Measurements from ENCODE around the gene SEC14L2. TPM values are rescaled to one million over a fixed set of nuclear protein-coding genes. Genes with fewer than 3 reads are reported as not detected.

SEC14L2 gene
- total and polyA plus RNA-seq, 2 experiments from 2014 or later: 2.5 to 4.2 TPM

GRCh38 chr22:30368420-30368819, 28.4 kb upstream of the SEC14L2 start:
- Mint-ChIP-seq H3K9me3 (no peaks in the 10 kb centered on the region; the same call in 2 of the 3 replicates), H3K27ac (no peak overlapping the region), H3K27me3 (ENCODE audit: insufficient read depth, low read depth, poor library complexity) (peaks cover 18% of the 10 kb centered on the region), H3K36me3 (ENCODE audit: low read depth) (peaks cover 6% of the 10 kb centered on the region; the same call in 2 of the 3 replicates), H3K4me1 (peaks cover under 1% of the 10 kb centered on the region), H3K4me3 (no peak overlapping the region)
- no peaks in the 10 kb centered on the region for H3K27me3 ChIP-seq (ENCODE audit: insufficient read depth)
- H4K20me1 ChIP-seq (replicated peaks; ENCODE audit: insufficient read depth): no peaks in the 10 kb centered on the region
- H3K36me3 ChIP-seq (ENCODE audit: insufficient read depth): no peaks in the 10 kb centered on the region
- H3K4me1 ChIP-seq (ENCODE audit: insufficient read depth): peaks cover 1% of the 10 kb centered on the region
- no peaks in the 10 kb centered on the region for H3K79me2 ChIP-seq (replicated peaks; ENCODE audit: insufficient read depth)
- H3K4me3 ChIP-seq: no peak overlapping the region
- no peak overlapping the region for H3K4me2 ChIP-seq
- no peak overlapping the region for H2AFZ ChIP-seq
- ATAC-seq: no peak
- DNase-seq (ENCODE audit: low spot score): no peak
- H3K9me2 ChIP-seq (ENCODE audit: insufficient read depth): no peaks in the 10 kb centered on the region
- TF ChIP-seq POLR2AphosphoS5 (IDR thresholded peaks at IDR 0.05; ENCODE audit: low read depth) (no peak), EZH2phosphoT487 (IDR thresholded peaks at IDR 0.05; ENCODE audit: unreplicated experiment) (no peak), ETS1 (IDR thresholded peaks at IDR 0.05) (no peak), EZH2 (IDR thresholded peaks at IDR 0.05; ENCODE audit: low read depth, unreplicated experiment) (no peak), ZNF331 (CRISPR knock-in tag; IDR thresholded peaks at IDR 0.05; ENCODE audit: low read depth) (no peak), JUNB (IDR thresholded peaks at IDR 0.05; ENCODE audit: unreplicated experiment) (no peak)
- no peak overlapping the region for H3K27ac ChIP-seq (ENCODE audit: low read depth)
- no peaks in the 10 kb centered on the region for H3F3A ChIP-seq (replicated peaks; ENCODE audit: low read depth)

- H3K4me2 ChIP-seq: no peak overlapping the region
- no peak for ATAC-seq
- H3K27ac ChIP-seq (ENCODE audit: low read depth): no peak overlapping the region
- TF ChIP-seq JUNB (IDR thresholded peaks at IDR 0.05; ENCODE audit: unreplicated experiment) (no peak), POLR2AphosphoS5 (IDR thresholded peaks at IDR 0.05; ENCODE audit: low read depth) (no peak), ZNF462 (CRISPR knock-in tag; IDR thresholded peaks at IDR 0.05) (no peak), ZNF331 (CRISPR knock-in tag; IDR thresholded peaks at IDR 0.05; ENCODE audit: low read depth) (no peak), CREB1 (CRISPR knock-in tag; IDR thresholded peaks at IDR 0.05; ENCODE audit: low read depth) (no peak), EZH2 (IDR thresholded peaks at IDR 0.05; ENCODE audit: low read depth, unreplicated experiment) (no peak), ETS1 (IDR thresholded peaks at IDR 0.05) (no peak), NANOG (IDR thresholded peaks at IDR 0.05; ENCODE audit: borderline replicate concordance) (no peak)
Measured at GRCh38 chr22:30370641-30371230, 26.1 kb upstream of the SEC14L2 start.

More at GRCh38 chr22:30370641-30371230, 26.1 kb upstream of the SEC14L2 start:
- no peak for DNase-seq (ENCODE audit: low spot score)
- Mint-ChIP-seq H3K4me3 (no peak overlapping the region), H3K27ac (no peak overlapping the region), H3K4me1 (peaks cover 5% of the 10 kb centered on the region), H3K27me3 (ENCODE audit: insufficient read depth, low read depth, poor library complexity) (peaks cover 15% of the 10 kb centered on the region), H3K9me3 (no peaks in the 10 kb centered on the region; the same call in 2 of the 3 replicates), H3K36me3 (ENCODE audit: low read depth) (peaks cover 3% of the 10 kb centered on the region)
- Histone ChIP-seq H3K27me3 (ENCODE audit: insufficient read depth) (no peaks in the 10 kb centered on the region), H3K9me2 (ENCODE audit: insufficient read depth) (no peaks in the 10 kb centered on the region), H3K4me3 (no peak overlapping the region), H4K20me1 (replicated peaks; ENCODE audit: insufficient read depth) (no peaks in the 10 kb centered on the region), H3F3A (replicated peaks; ENCODE audit: low read depth) (no peaks in the 10 kb centered on the region; the same call in 1 of the 2 replicates), H3K79me2 (replicated peaks; ENCODE audit: insufficient read depth) (no peaks in the 10 kb centered on the region), H3K4me1 (ENCODE audit: insufficient read depth) (no peaks in the 10 kb centered on the region), H2AFZ (no peak overlapping the region), H3K36me3 (ENCODE audit: insufficient read depth) (no peaks in the 10 kb centered on the region)
